GM12878 (cell line): ENCODE data around the gene BRI3BP. TPM values are rescaled to one million over a fixed set of nuclear protein-coding genes. Genes with fewer than 3 reads are reported as not detected.

Experiments used
- ATAC-seq: fragments of 200-7000 bp; cut with Tn5 transposase; 3 replicates; pipeline ENCODE4 v1.9.1; 2020; ENCODE audit warnings: mild to moderate bottlenecking, moderate library complexity
- BruUV-seq: library from RNA; stranded (reverse); fragments of 400-500 nt; replicated peaks from 2 replicates; lab custom pipeline; 2021; lab: Mats Ljungman, UMichigan
- CTCF ChIA-PET: fragments of 300-600 bp; sonication (Branson Sonifier 250); formaldehyde crosslinking; extraction: SDS; loops from one replicate; lab custom pipeline; 2021; ENCODE audit warnings: inconsistent platforms; lab: Yijun Ruan, JAX
- POLR2A ChIA-PET: fragments of 350-600 bp; formaldehyde crosslinking; extraction: SDS; loops from one replicate; lab custom pipeline; 2021; ENCODE audit warnings: inconsistent platforms; lab: Charles Lee
- RAD21 ChIA-PET: fragments of 300-600 bp; sonication (Branson Sonifier 250); formaldehyde crosslinking; loops from one replicate; lab custom pipeline; 2023; ENCODE audit warnings: antibody characterized with exemption; ENCODE audit not compliant: unreplicated experiment; lab: Charles Lee
- SMC1A ChIA-PET: fragments of 300-600 bp; sonication (Branson Sonifier 250); formaldehyde crosslinking; loops from one replicate; lab custom pipeline; 2023; ENCODE audit not compliant: unreplicated experiment, uncharacterized antibody; lab: Charles Lee
- DNase-seq: peaks from one replicate; pipeline ENCODE4 v3.0.0-alpha.2; 2011; ENCODE audit warnings: low read depth, low spot score
- FAIRE-seq: peaks from 3 replicates; lab custom pipeline; 2011; peaks lifted over from hg19 to GRCh38; lab: Jason Lieb, UNC
- H2AFZ ChIP-seq: 2 replicates; pipeline ENCODE4 v1.6.0; 2011; ENCODE audit warnings: low read depth, low read length, control low read depth; ENCODE audit not compliant: control insufficient read depth
- H3K27ac ChIP-seq: 2 replicates; pipeline ENCODE4 v1.5.1; 2011; ENCODE audit warnings: control low read depth; ENCODE audit not compliant: control insufficient read depth, insufficient read depth
- H3K27me3 ChIP-seq, 2 experiments: replicated peaks in 1 of 2; 2 replicates each; pipeline versions ENCODE4 v1.6.0 to v1.6.1; 2011; ENCODE audit warnings: low read length in 1 of 2; ENCODE audit not compliant: control insufficient read depth in 2 of 2, insufficient read depth in 2 of 2
- H3K36me3 ChIP-seq, 2 experiments: 2 replicates each; pipeline ENCODE4 v1.5.1; 2011; ENCODE audit warnings: low read length in 1 of 2; ENCODE audit not compliant: control insufficient read depth in 2 of 2, insufficient read depth in 2 of 2
- H3K4me1 ChIP-seq: 2 replicates; pipeline ENCODE4 v1.6.1; 2011; ENCODE audit warnings: mild to moderate bottlenecking, low read length, moderate library complexity, mixed read lengths; ENCODE audit not compliant: control insufficient read depth, insufficient read depth
- H3K4me2 ChIP-seq: 2 replicates; pipeline ENCODE4 v1.6.0; 2011; ENCODE audit warnings: control low read depth; ENCODE audit not compliant: control insufficient read depth, insufficient read depth
- H3K4me3 ChIP-seq: fragments of 200-600 bp; sonication (generic); 2 replicates; pipeline ENCODE4 v1.5.1; 2016
- H3K79me2 ChIP-seq: 2 replicates; pipeline ENCODE4 v1.6.0; 2011; ENCODE audit warnings: low read length; ENCODE audit not compliant: control insufficient read depth, insufficient read depth
- H3K9ac ChIP-seq: 2 replicates; pipeline ENCODE4 v1.8.0; 2011; ENCODE audit warnings: low read length, control low read depth, mixed read lengths; ENCODE audit not compliant: control insufficient read depth, insufficient read depth
- H3K9me3 ChIP-seq: replicated peaks from 3 replicates; pipeline ENCODE4 v1.5.1; 2011; ENCODE audit warnings: mild to moderate bottlenecking, low read length; ENCODE audit not compliant: control insufficient read depth, insufficient read depth
- H4K20me1 ChIP-seq: 2 replicates; pipeline ENCODE4 v1.6.0; 2011; ENCODE audit not compliant: control insufficient read depth, insufficient read depth
- IRF4 ChIP-seq: IDR thresholded peaks from 2 replicates; pipeline ENCODE4 v1.6.1; 2011; ENCODE audit warnings: low read depth, low read length
- MTA2 ChIP-seq: fragments of 450-650 bp; IDR thresholded peaks from 2 replicates; pipeline ENCODE4 v1.6.1; 2016; ENCODE audit warnings: low read depth, mild to moderate bottlenecking, moderate library complexity
- NFIC ChIP-seq: IDR thresholded peaks from 2 replicates; pipeline ENCODE4 v1.6.1; 2012; ENCODE audit warnings: low read depth, mild to moderate bottlenecking, inconsistent platforms, low read length, moderate library complexity
- NFXL1 ChIP-seq: fragments of 450-650 bp; IDR thresholded peaks from 2 replicates; pipeline ENCODE4 v1.6.1; 2017; ENCODE audit warnings: antibody characterized with exemption, mild to moderate bottlenecking, borderline replicate concordance
- RAD21 ChIP-seq: IDR thresholded peaks from 2 replicates; pipeline ENCODE4 v1.6.1; 2011; ENCODE audit warnings: mild to moderate bottlenecking, low read depth, low read length, moderate library complexity; ENCODE audit not compliant: insufficient read depth
- SUZ12 ChIP-seq: fragments of 200-600 bp; sonication (generic); IDR thresholded peaks from one replicate; pipeline ENCODE4 v1.6.1; 2018; ENCODE audit warnings: antibody characterized with exemption, mild to moderate bottlenecking; ENCODE audit not compliant: unreplicated experiment
- TAF1 ChIP-seq: IDR thresholded peaks from 2 replicates; pipeline ENCODE4 v1.6.1; 2011; ENCODE audit warnings: mild to moderate bottlenecking, low read depth, low read length, borderline replicate concordance
- TARDBP ChIP-seq: IDR thresholded peaks from 2 replicates; pipeline ENCODE4 v1.6.1; 2016; ENCODE audit warnings: borderline replicate concordance
- YY1 ChIP-seq: IDR thresholded peaks from 2 replicates; pipeline ENCODE4 v1.6.1; 2011; ENCODE audit warnings: low read depth, mild to moderate bottlenecking, low read length
- WGBS: methylation state at CpG from one replicate; pipeline ENCODE4 v1.1.6; 2016; ENCODE audit warnings: low lambda C conversion rate; ENCODE audit not compliant: insufficient replicate concordance, insufficient coverage; ENCODE audit errors: missing lambda C conversion rate; 5-methylcytosine and 5-hydroxymethylcytosine counted together
- in situ Hi-C: fragments of 300-500 bp; cut with MboI; formaldehyde crosslinking; loops from 9 replicates; pipeline ENCODE4 v1.14.3; 2018; ENCODE audit warnings: mixed read lengths
- intact Hi-C: fragments of 100-400 bp; cut with micrococcal nuclease; formaldehyde crosslinking; loops from one replicate; pipeline ENCODE4 v1.14.2; 2022; ENCODE audit not compliant: unreplicated experiment
- polyA plus RNA-seq, 11 experiments: library from polyadenylated mRNA; depleted of rRNA in 4 of 11; unstranded in 6 of 11; stranded (reverse) in 5 of 11; fragments of >200 nt; fragmentation: Nextera tagmentation in 4 of 11; fragmentation: Illumina TruSeq in 1 of 11; extraction: Ambion mirVana in 4 of 11; extraction: Trizol in 1 of 11; gene quantifications; 1 replicate in 1 of 11; 2 replicates in 10 of 11; pipeline versions ENCODE4 v1.2.1 to v1.2.3, GENCODE V29; 2011 to 2016; ENCODE audit warnings: inconsistent platforms in 2 of 11, missing spikeins in 2 of 11, low read depth in 1 of 11
- total RNA-seq, 4 experiments: library from RNA; depleted of rRNA in 3 of 4; stranded (reverse); fragments of >200 nt in 3 of 4; fragmentation: Illumina TruSeq in 1 of 4; extraction: Trizol in 1 of 4; gene quantifications; 2 replicates each; pipeline versions ENCODE4 v1.2.1 to v1.2.3, GENCODE V29; 2013 to 2021
- TF ChIP-seq, protein P1 (sequence below): IDR thresholded peaks from 2 replicates; pipeline ENCODE4 v1.6.1; 2011; ENCODE audit warnings: borderline replicate concordance, low read depth, mild to moderate bottlenecking, moderate library complexity, mixed read lengths, low read length; ENCODE audit not compliant: insufficient read depth; ENCODE audit errors: extremely low read length
- TF ChIP-seq, protein P2 (sequence below): IDR thresholded peaks from 2 replicates; pipeline ENCODE4 v1.6.1; 2012; ENCODE audit warnings: low read length, inconsistent platforms
- TF ChIP-seq, protein P3 (sequence below): IDR thresholded peaks from 2 replicates; pipeline ENCODE4 v1.6.1; 2011; ENCODE audit warnings: low read depth, low read length, improper control_type of control experiment, borderline replicate concordance
- TF ChIP-seq, protein P4 (sequence below): IDR thresholded peaks from 2 replicates; pipeline ENCODE4 v1.6.1; 2012; ENCODE audit warnings: mild to moderate bottlenecking, low read depth, low read length
- TF ChIP-seq, protein P5 (sequence below): fragments of 450-650 bp; conservative IDR thresholded peaks from 2 replicates; pipeline ENCODE4 v1.6.1; 2017; ENCODE audit warnings: mild to moderate bottlenecking, moderate library complexity

The BRI3BP gene
- total and polyA plus RNA-seq, 10 of the 15 experiments (the other 5 are each of a cell fraction or from before 2014, with no cell fraction given), result 11.5 to 37.0 (median 28.5) TPM

DNA sequence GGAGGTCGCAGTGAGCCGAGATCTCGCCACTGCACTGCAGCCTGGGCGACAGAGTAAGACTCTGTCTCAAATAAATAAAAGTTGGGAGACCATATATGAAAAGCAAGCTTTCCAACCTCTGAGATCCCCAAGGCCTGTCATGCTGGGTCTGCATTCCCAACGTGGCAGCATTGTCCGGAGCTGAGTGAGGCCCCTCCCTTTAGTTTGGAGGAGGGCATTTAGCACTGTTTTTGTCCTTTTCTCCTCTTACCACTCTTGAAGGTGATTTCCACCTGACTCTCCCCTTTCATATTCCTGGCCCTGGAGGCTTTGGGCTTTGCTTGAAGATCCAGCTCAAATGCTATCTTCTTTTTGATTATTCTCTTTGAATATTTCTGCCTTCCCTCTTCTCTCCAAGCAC lies 74.9 kb downstream of the BRI3BP start (continued):
- TF ChIP-seq, protein P1, sequence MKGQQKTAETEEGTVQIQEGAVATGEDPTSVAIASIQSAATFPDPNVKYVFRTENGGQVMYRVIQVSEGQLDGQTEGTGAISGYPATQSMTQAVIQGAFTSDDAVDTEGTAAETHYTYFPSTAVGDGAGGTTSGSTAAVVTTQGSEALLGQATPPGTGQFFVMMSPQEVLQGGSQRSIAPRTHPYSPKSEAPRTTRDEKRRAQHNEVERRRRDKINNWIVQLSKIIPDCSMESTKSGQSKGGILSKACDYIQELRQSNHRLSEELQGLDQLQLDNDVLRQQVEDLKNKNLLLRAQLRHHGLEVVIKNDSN, result no peak
- TF ChIP-seq, protein P2, sequence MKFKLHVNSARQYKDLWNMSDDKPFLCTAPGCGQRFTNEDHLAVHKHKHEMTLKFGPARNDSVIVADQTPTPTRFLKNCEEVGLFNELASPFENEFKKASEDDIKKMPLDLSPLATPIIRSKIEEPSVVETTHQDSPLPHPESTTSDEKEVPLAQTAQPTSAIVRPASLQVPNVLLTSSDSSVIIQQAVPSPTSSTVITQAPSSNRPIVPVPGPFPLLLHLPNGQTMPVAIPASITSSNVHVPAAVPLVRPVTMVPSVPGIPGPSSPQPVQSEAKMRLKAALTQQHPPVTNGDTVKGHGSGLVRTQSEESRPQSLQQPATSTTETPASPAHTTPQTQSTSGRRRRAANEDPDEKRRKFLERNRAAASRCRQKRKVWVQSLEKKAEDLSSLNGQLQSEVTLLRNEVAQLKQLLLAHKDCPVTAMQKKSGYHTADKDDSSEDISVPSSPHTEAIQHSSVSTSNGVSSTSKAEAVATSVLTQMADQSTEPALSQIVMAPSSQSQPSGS, result no peak
- TF ChIP-seq RAD21, result no peak
- TF ChIP-seq NFIC, result no peak
- TF ChIP-seq, protein P3, sequence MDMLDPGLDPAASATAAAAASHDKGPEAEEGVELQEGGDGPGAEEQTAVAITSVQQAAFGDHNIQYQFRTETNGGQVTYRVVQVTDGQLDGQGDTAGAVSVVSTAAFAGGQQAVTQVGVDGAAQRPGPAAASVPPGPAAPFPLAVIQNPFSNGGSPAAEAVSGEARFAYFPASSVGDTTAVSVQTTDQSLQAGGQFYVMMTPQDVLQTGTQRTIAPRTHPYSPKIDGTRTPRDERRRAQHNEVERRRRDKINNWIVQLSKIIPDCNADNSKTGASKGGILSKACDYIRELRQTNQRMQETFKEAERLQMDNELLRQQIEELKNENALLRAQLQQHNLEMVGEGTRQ, result no peak
- no peak for TF ChIP-seq YY1
- TF ChIP-seq TAF1, result no peak
- TF ChIP-seq, all 136 proteins: peak for 0

DNA sequence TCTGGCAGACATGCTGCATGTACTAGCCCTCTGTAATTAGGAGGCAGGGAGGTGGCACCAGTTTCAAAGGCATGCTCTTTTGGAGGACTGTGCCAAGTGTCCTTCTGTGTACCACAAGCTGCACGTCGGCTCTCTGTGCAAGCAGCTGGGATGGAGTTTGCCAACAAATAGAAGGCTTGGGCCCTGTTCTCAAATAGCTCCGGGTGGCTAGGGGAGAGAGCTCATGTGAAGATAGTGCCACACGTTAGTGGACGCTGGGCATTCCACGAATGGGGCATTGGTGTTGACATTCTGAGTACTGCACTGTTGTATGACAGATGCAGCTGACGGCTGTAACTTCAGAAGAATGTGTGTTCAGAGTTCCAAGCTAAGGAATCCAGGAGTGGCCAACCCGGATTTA lies 76.2 kb downstream of the BRI3BP start:
- Histone ChIP-seq H2AFZ (no peak overlapping the region), H3K4me3 (no peak overlapping the region), H3K36me3 (peaks cover 0 to 11% of the 10 kb centered on the region in 2 experiments; a peak in 1 of 4 replicates), H3K9ac (no peak overlapping the region), H3K27ac (no peak overlapping the region), H3K4me1 (no peaks in the 10 kb centered on the region; the same call in 1 of the 2 replicates), H3K4me2 (no peak overlapping the region), H3K79me2 (peaks cover 16% of the 10 kb centered on the region), H4K20me1 (no peaks in the 10 kb centered on the region), H3K9me3 (no peaks in the 10 kb centered on the region), H3K27me3 (no peaks in the 10 kb centered on the region)
- ATAC-seq (no peak), FAIRE-seq (no peak), DNase-seq (no peak)
- no TSS peak for BruUV-seq
- ChIA-PET POLR2A (no interaction called here), RAD21 (interaction anchor here (1.0 kb wide), 1 partner anchor 152 kb away, joined by 3 read pairs; no protein-coding TSS in a partner anchor), CTCF (no interaction called here), SMC1A (interaction anchor here (1.3 kb wide), 1 partner anchor 9 kb away, joined by 4 read pairs; no protein-coding TSS in a partner anchor)
- 91% methylated on average over 8 of the region's 8 CpGs for WGBS
- intact Hi-C loops (no loop called here), in situ Hi-C loops (no loop called here)
- TF ChIP-seq, protein P4, sequence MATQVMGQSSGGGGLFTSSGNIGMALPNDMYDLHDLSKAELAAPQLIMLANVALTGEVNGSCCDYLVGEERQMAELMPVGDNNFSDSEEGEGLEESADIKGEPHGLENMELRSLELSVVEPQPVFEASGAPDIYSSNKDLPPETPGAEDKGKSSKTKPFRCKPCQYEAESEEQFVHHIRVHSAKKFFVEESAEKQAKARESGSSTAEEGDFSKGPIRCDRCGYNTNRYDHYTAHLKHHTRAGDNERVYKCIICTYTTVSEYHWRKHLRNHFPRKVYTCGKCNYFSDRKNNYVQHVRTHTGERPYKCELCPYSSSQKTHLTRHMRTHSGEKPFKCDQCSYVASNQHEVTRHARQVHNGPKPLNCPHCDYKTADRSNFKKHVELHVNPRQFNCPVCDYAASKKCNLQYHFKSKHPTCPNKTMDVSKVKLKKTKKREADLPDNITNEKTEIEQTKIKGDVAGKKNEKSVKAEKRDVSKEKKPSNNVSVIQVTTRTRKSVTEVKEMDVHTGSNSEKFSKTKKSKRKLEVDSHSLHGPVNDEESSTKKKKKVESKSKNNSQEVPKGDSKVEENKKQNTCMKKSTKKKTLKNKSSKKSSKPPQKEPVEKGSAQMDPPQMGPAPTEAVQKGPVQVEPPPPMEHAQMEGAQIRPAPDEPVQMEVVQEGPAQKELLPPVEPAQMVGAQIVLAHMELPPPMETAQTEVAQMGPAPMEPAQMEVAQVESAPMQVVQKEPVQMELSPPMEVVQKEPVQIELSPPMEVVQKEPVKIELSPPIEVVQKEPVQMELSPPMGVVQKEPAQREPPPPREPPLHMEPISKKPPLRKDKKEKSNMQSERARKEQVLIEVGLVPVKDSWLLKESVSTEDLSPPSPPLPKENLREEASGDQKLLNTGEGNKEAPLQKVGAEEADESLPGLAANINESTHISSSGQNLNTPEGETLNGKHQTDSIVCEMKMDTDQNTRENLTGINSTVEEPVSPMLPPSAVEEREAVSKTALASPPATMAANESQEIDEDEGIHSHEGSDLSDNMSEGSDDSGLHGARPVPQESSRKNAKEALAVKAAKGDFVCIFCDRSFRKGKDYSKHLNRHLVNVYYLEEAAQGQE, result no peak
- TF ChIP-seq IRF4, result no peak
- TF ChIP-seq MTA2, result no peak
- TF ChIP-seq SUZ12, result no peak
- no peak for TF ChIP-seq NFXL1
- TF ChIP-seq, protein P5, sequence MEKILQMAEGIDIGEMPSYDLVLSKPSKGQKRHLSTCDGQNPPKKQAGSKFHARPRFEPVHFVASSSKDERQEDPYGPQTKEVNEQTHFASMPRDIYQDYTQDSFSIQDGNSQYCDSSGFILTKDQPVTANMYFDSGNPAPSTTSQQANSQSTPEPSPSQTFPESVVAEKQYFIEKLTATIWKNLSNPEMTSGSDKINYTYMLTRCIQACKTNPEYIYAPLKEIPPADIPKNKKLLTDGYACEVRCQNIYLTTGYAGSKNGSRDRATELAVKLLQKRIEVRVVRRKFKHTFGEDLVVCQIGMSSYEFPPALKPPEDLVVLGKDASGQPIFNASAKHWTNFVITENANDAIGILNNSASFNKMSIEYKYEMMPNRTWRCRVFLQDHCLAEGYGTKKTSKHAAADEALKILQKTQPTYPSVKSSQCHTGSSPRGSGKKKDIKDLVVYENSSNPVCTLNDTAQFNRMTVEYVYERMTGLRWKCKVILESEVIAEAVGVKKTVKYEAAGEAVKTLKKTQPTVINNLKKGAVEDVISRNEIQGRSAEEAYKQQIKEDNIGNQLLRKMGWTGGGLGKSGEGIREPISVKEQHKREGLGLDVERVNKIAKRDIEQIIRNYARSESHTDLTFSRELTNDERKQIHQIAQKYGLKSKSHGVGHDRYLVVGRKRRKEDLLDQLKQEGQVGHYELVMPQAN, result no peak
- TF ChIP-seq TARDBP, result no peak
